GM19043 (cell line): ENCODE data around the gene SLC29A2.
"Not testable (repeated sequence)": the region's sequence is repeated elsewhere in the genome, so short reads cannot be mapped to it uniquely, and the experiment has no call there.

Source experiments
- ATAC-seq: cut with Tn5 transposase; IDR thresholded peaks from one replicate; pipeline ENCODE4 v1.9.1; 2021; ENCODE audit warnings: low read depth; ENCODE audit not compliant: unreplicated experiment

Gene SLC29A2

DNA sequence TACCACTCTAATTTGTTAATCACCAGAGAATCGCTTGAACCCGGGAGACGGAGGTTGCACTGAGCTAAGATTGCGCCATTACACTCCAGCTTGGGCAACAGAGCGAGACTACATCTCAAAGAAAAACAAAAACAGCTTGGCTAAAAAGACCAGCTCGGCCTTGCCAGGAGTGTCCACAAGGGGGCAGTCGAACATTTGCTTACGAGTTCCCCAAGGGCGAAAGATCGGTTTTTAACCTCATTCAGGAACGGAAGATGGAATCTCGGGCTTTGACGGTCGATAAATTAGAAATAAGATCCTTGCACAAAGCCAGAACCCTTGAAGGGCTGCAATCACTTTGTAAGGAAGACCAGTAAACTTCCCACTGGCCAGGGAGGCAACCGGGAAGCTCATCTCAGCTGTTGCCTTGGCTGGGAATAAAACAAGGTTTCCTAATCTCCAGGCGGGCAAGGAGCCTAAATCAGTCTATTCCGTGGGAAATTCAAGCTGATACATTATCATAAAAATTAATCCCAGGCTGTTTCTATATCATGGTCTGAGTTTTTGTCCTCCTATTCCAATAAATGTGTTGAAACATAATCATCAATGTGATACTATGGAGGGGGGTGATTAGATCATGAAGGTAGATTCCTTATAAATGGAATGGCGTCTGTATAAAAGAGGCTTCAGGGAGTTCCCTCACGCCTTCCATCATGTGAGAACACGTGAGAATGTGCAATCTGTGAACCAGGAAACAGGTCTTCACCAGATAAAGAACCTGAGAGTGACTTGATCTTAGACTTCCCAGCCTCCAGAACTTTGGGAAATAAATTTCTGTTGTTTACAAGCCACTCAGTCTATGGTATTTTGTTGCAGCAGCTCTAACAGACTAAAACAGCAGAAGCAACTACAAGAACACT lies 14.9 kb upstream of the SLC29A2 start:
- no peak for ATAC-seq

DNA sequence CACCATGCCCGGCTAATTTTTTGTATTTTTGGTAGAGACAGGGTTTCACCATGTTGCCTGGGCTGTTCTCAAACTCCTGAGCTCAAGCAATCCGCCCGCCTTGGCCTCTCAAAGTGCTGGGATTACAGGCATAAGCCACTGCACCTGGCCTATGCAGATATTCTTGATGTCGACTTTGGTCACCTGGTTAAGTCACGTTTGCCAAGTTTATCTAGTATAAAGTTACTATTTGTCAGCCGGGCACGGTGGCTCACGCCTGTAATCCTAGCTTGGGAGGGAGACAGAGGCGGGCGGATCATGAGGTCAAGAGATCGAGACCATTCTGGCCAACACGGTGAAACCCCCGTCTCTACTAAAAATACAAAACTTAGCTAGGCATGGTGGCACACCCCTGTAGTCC lies 12.8 kb upstream of the SLC29A2 start:
- not testable (repeated sequence) for ATAC-seq

DNA sequence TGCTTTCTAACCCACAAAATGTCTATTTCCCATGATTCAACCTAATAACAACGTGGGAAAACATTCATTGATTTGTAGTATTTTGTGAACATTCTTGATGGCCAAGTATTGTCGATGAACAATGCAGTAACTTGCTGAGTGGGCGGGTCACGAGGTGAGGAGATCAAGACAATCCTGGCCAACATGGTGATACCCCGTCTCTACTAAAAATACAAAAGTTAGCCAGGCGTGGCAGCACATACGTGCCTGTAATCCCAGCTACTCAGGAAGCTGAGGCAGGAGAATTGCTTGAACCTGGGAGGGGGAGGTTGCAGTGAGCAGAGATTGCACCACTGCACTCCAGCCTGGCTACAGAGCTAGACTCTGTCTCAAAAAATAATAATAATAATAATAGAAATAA lies 8.7 kb upstream of the SLC29A2 start:
- ATAC-seq, result not testable (repeated sequence)

DNA sequence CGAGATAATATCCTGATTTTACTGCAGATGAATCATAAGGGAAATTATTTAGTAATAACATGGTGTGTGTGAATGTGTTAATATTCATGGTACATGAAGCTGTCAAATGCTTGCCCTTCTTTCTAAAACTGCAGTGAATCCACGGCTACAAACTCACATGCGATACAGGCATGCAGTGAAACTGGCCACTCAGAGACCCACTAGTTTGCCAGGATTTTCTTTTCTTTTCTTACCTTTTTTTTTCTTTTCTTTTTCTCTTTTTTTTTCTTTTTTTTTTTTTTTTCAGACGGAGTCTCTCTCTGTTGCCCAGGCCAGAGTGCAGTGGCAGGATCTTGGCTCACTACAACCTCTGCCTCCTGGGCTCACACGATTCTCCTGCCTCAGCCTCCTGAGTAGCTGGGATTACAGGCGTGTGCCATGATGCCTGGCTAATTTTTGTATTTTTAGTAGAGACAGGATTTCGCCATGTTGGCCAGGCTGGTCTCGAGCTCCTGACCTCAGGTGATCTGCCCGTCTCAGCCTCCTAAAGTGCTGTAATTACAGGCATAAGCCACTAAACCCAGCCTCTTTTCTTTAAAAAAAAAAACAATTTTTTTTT lies 2.2 kb upstream of the SLC29A2 start:
- not testable (repeated sequence) for ATAC-seq

DNA sequence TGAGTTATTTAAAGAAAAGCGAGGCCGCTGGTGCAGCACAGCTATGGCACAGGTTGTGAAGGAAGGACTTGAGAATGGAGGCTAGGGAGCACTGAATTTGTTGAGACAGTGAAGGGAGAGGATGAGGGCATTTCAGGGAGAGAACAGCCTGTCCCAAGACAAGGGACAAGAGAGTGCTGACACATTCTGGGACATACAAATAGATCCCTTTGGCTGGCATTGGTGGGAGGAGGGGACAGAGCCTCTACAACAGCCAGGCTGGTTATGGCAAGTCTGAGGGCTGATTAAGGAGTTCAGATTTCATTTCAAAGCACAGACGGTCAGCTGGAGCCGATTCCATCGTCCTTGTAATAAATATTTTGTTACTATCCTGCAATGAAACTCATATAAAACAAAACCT lies 1.7 kb upstream of the SLC29A2 start:
- no peak for ATAC-seq

DNA sequence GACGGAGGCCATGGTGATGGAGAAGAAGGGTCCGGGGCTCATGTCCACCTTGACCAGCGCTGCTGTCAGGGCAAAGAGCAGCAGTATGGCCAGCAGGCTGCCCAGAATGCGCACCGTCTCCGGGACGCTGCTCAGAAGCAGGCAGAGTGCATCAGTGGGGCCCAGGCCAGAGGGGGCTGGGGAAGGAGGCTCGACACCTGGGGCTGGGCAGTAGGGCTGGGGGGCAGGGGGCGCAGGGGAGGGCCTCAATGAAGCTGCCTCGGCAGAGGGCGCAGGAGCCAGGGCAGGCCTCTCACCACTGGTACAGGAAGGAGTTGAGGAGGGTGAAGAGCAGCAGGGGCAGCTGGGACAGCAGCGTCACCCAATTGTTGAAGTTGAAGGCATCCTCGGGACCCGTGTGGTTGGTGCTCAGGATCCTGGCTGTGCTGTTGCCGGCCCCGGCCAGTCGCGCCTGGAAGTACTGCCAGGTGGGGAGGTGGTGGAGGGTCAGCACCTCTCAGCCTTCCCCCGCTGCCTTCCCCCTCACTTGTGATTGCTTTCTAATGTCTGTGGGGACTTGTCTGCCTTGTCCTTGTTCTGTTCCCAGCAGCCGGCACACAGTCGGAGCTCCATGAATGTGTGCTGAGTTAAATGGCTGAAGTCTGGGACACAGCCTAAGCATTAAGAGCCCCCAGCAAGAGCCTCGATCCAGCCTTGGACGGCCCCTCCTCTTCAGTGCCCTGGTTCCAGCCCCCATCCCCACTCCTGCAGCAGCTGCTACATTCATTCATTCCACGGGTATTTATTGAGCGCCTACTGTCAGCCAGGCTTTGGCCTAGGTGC lies 2.3 kb downstream of the SLC29A2 start:
- no peak for ATAC-seq

DNA sequence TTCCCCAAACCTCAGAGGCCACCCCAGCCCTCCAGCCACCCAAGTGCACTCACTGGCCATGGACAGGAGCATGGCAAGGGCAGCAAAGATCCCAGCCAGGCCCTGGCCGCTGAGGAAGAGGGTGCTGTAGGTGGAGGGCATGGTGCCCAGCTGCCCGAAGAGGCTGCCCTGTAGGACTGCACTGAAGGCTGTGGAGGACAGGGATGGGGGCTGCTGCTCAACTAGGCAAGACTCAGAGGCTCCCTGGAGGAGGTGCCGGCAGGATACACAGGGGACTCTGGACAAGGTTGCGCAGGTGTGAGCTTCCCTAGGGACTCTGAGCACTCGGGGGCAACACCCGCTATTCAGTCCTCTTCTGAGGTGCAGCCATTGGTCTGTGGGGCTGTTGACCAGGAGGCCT lies 3.1 kb downstream of the SLC29A2 start:
- no peak for ATAC-seq

DNA sequence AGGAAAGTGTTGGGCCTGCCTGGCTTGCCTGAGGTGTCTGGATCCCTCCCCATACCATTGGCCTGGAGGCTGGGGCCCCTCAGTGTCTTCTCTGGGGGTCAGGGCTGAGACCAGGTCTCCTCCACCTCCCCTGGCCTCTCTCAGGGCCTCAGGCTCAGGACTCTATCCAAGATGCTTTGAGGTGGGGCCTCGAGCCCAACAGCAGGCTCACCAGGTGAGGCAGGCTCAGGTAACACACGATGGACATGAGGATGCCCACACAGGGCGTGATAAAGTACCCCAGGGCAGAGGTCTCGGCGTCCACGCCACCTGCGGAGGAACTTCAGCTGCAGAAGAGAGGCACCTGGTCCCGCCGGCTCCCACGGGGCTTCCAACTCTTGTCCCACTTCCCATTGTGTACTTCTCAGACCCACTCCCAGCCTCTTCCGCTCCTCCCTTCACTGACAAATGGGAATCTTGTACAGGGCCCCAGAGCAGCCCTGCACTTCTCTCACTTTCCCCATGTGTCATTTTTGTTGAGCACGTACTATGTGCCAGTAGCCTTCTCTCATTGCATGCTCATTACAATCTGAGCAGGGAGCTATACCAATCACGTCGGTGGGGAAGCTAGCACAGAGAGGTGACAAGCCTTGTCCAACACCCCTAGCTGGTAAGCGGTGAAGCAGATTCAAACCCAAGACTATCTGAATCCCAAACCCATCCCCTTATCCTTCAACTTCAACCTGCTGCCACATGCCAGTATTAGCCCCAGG lies 3.8 kb downstream of the SLC29A2 start:
- no peak for ATAC-seq

DNA sequence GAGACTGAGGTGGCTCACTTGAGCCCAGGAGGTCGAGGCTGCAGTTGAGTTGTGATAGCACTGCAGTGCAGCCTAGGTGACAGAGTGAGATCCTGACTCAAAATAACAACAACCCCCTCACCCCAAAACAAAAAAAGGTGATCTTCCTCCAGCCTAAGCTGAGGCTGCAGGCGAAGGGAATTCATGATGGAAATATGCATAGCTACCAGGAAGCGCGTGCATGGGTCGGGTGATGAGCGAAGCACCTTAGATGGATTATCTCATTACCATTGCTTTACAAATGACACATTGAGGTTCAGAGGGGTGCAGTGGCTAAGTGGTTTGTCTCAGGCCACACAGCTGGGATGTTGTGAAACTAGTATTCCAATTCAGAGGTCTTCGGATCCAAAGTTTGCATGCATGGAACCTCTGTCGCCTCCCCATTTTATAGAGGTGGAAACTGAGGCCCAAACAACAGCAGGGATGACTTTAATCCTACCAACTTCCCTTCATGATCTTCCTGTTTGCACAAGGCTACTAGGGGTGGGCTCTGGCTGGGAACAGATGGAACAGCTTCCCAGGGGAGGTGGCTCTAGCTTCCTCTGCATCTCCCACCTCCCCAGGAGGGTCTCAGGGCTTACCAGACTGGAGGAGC lies 4.6 kb downstream of the SLC29A2 start:
- ATAC-seq, result no peak

DNA sequence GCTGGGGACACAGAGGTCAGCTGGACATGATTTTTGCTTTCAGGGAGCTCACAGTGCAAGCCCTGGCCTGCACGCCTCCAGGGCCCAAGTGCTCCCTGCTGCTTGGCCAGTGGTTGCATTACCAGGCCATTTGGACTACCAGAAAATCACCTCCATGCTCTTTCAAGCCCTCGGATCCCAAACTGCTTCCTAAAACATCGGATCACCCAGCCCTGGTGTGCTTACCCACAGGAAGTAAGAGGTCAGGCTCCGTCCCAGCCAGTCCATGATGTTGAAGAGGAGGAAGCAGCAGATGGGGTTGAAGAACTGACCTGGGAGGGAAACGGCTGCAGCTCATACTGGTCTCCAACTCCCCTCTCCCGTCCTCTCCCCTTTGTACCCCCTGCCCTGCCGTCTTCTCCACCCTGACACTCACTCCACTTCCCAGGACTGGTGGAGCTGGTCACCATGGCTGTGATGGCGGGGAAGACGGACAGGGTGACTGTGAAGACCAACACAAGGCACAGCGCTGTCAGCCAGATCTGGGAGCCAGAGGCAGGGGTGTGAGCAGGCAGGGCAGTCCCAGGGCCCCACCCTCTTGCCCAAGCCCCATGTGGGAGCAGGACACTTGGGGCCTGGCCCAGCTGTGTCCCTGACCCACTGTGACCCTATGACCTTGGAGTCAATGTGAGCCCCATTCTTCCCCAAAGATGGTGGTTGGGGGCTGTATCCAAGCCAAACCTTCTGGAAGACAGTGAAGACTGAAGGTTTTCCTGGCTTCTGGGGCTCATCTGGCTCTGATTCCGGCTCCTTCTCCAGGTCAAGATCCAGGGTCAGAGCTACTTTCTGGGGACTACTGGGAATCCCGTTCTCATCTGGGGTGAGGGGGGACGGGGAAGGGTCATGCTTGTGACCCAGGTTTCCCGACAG lies 5.6 kb downstream of the SLC29A2 start:
- no peak for ATAC-seq

DNA sequence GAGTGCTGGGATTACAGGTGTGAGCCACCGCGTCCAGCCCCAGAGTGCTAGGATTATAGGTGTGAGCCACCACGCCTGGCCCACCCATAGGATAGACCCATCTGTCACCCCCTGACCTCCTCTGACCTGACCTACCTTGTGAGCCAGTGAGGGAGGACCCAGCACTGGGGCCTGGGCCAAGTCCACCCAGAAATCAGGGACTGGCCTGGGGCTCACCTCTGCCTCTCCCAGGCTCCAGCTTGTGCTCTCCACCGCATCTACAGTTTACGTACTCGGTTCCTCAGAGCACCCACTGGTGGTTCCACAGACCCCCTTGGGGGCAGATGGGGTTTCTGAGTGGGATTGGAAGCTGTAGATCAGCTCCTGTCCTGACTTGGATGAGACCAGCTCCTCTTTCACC lies 6.4 kb downstream of the SLC29A2 start:
- ATAC-seq, result no peak

DNA sequence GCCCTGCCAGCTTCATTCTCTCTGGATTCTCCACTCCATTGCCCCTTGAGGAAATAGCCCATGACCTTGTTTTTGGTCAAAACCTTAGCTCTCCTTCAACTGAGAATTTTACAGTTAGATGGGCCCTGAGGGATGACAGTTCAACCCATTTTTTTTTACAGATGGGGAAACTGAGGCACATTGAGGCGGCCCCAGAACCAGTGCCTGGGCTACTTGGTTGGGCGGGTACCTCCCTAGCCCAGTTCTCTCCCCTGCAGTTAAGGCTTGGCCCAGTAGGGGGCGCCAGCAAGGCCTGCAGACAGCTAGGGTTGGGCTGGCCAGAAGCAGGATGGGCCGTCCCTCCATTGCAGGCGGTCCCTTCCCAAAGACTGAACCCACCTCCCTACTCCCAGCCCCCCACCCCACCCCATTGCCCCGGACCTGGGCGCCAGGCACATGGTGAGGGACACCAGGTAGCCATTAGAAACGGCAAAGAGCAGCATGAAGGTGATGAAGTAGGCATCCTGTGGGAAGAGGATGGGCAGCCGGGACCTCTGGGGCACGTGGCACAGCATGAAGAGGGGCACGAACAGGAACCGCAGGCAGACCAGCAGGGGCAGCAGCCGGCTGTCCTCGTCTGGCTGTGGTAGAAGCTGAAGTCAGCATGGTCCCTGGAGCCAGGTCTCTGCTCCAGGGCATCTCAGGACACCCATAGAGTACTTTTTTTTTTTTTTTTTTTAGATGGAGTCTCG lies 7.6 kb downstream of the SLC29A2 start:
- ATAC-seq, result no peak

DNA sequence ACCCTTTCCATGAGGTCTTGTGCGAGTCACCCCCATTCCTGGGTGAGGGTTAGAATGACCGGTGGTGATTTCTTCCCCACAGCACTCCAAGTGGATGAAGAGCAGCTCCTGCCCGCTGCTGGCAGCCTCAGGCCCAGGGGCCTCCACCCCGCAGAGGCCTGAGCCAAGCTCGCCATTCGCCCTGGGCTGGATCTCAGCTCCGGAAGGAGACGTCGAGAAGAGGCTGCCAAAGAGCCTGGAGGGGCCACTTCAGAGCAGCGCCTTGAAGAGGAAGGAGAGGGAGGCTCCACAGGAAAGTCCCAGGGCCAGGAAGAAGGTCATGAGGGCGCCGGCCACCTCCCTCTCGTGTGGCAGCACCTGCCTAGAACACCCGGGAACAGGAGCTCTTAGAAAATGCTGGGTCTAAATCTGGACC lies 8.4 kb downstream of the SLC29A2 start:
- no peak for ATAC-seq

DNA sequence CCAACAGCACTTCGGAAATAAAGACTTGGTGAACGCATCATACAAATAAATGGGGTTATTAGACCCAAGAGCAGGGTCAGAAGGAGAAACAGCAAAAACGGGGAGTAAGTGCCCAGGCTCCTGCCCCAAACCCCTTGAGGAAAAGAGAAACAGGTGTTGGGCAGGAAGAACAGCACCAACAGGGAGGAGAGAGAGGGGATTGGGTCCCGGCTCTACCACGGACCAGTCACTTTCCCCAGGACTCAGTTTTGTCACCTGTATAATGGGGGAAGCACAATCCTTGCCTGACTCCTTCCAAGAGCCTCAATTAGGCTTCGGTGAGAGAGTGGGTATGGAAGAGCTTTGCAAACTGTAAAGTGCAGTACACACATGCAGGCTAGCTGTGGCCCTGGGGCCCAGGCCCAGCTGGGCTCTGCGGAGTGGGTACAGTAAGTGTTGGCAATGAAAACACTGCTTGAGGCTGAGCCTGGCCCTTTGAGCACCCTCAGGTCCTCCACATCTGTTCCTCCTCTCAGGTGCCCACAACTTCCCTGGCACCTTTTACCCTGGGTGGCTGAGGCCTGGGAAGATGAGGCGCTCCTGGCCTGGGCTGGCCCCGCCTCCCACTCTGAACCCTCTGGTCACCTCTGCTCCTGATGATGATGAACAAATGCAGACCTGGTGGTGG lies 8.9 kb downstream of the SLC29A2 start:
- no peak for ATAC-seq

DNA sequence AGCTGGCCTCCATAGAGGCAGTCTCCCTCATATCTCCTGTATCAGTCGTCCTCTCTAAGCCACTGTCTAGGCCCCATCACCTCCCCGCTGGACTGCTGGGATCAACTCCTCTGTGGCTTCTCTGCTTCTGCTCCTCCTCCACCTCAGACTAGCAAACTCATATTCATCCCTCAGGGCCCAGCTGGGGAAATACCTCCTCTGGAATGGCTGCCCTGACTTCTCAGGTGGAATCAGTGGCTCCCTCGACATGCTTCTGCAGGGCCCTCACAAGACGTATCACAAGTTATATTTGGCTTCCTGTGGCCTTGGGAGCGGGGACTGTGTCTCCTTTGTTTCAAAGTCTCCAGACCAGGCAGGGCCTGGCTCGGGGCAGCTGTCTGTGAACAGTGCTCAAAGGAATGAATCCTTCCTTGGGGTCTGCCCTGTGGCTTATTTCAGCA lies 10.0 kb downstream of the SLC29A2 start:
- no peak for ATAC-seq

DNA sequence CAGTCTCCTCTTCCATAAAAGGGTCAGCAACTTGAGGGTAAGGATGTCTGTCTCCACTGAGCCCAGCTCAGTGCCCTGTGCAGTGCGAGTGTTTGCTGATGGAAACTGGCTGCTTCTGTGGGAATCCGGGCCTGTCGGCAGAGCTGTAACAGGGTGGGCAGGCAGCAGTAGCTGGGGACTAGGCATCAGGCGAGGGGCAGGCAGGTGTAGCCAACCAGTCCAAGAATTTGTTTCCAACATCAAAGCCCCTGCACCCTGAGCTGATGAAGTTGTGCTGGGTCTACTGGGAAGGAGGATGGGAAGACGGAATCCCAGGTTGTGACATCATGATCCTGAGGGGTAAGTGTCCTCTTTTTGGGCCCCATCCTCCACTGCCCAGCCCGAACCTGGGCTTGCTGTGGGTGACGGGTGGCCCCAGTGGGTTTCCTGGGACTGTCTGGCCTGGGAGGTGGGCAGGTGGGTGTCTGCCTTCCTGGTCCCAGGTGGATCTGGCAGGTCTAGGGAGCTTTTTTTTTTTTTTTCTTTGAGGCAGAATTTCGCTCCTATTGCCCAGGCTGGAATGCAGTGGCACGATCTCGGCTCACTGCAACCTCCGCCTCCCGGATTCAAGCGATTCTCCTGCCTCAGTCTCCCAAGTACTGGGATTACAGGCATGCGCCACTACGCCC lies 11.0 kb downstream of the SLC29A2 start:
- no peak for ATAC-seq

DNA sequence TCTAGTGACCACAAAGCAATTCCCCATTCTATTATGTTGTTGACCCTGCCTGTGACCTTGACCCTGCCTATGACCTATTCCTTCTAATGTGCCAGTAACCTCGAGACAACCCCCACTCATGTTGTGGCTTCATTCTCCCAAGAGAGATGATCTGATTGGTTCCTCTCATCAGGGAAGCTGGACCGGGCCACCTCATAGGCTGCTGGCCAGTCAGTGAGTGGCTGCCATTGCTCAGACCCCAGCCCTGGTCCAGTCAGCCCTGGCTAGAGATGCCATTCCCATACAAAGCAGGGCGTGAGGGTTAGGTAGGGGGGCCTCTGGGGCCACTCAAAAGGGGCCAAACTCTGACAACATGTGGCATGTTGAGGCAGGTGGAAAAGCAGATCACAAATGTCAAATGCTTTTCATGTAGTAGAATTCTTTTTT lies 11.9 kb downstream of the SLC29A2 start:
- no peak for ATAC-seq
